Measurements from ENCODE around the gene CCDC183.

Gene CCDC183

DNA sequence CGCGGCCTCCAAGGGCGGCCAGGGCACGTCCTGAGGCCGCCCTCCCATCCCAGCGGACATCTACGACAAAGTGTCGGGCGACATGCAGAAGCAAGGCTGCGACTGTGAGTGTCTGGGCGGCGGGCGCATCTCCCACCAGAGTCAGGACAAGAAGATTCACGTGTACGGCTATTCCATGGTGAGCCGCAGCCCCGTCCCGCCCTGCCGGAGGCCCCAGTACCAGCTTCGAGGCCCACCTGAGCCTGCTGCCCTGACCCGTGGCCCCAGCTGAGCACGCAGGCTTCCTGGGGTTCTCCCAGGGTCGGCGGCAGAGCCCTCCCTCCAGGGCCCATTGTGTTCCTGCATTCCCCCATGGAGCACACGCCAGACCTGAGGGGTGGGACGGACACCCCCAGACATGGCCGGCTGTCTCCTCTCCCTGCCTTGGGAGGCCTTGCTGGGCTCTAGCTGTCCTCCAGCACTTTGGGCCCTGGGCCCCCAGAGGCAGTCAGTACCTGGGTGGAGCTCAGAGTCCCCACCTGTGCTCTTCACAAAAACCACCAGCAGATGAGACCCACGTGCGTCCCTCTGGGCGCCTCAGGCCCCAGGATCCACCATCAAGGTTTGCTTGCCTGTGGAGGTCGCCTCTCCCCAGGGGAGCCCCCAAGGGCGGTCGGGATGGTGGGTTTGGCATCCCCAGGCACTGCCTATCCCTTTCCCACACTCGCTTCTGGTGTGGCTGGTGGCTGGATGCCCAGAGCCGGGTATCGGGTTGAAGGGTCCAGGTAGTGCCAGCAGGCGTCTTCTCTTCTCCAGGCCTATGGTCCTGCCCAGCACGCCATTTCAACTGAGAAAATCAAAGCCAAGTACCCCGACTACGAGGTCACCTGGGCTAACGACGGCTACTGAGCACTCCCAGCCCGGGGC lies 54.1 kb downstream of the CCDC183 start:
- Histone ChIP-seq H3K27me3 (ENCODE audit: control insufficient read depth in 1 of 2, insufficient read depth in 2 of 2, low read length in 2 of 2) (peaks cover 0 to 8% of the 10 kb centered on the region in 2 donors), H3K4me1 (ENCODE audit: control insufficient read depth in 1 of 2, insufficient read depth in 2 of 2, low read length in 2 of 2) (peaks cover 29 to 42% of the 10 kb centered on the region in 2 donors), H3K4me3 (ENCODE audit: low read depth in 1 of 2, low read length in 2 of 2) (peak overlapping the region; percentile 86 to 93), H3K9ac (ENCODE audit: low read depth in 1 of 2, low read length in 2 of 2) (peak overlapping the region; percentile 58 to 88), H3K9me3 (ENCODE audit: control insufficient read depth in 1 of 2, low read length in 2 of 2) (no peaks in the 10 kb centered on the region), H3K27ac (ENCODE audit: low read depth, low read length) (peak overlapping the region; percentile 36), H3K36me3 (ENCODE audit: control insufficient read depth in 1 of 2, insufficient read depth in 2 of 2, low read length in 2 of 2) (no peaks in the 10 kb centered on the region)

DNA sequence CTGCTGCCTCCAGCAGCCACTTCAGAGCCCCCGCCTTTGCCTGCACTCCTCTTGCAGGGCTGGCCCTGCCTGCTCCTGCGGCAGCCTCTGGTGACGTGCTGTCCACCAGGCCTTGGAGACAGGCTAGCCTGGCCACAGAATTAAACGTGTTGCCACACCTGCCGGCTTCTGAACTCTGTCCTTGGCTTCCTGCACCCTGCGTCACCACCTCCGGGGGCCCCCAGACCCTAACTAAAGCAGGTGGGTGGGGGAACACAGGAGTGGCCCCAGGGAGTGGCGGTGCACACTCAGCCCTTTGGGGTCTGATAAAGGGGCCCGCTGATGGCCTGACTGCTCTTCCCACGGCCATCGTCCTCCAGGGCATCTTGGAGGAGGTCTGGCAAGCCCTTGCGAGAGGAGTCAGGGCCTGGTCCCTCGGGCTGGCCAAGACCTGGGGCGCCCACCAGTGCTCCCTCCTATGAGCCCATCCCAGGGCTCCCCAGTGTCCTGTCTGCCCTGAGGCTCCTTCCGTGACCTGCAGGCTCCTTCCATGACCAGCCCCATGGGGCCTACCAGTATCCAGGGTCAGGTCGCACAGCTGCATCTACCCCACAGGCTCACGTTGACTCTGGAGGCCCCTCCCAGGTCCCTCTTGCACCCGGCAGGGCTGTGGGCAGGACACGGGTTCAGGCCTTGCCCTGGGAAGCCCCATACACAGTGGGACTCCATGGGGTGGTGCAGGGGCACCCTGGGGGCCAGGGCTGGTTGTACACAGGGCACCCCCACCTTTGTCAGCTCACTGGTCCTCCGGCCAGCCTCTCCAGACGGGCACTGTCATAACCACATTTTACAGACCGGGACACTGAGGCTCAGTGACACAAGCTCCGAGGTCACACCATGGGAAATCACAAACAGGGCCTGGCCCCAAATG lies 55.0 kb downstream of the CCDC183 start:
- H3K36me3 ChIP-seq (ENCODE audit: control insufficient read depth in 1 of 2, insufficient read depth in 2 of 2, low read length in 2 of 2), result no peaks in the 10 kb centered on the region
- H3K27ac ChIP-seq (ENCODE audit: low read depth, low read length), result no peak overlapping the region
- H3K9ac ChIP-seq (ENCODE audit: low read depth in 1 of 2, low read length in 2 of 2), result no peak overlapping the region
- H3K27me3 ChIP-seq (ENCODE audit: control insufficient read depth in 1 of 2, insufficient read depth in 2 of 2, low read length in 2 of 2), result peaks cover 0 to 4% of the 10 kb centered on the region in 2 donors
- peaks cover 29 to 45% of the 10 kb centered on the region in 2 donors for H3K4me1 ChIP-seq (ENCODE audit: control insufficient read depth in 1 of 2, insufficient read depth in 2 of 2, low read length in 2 of 2)
- H3K4me3 ChIP-seq (ENCODE audit: low read depth in 1 of 2, low read length in 2 of 2), result no peak overlapping the region
- no peaks in the 10 kb centered on the region for H3K9me3 ChIP-seq (ENCODE audit: control insufficient read depth in 1 of 2, low read length in 2 of 2)

DNA sequence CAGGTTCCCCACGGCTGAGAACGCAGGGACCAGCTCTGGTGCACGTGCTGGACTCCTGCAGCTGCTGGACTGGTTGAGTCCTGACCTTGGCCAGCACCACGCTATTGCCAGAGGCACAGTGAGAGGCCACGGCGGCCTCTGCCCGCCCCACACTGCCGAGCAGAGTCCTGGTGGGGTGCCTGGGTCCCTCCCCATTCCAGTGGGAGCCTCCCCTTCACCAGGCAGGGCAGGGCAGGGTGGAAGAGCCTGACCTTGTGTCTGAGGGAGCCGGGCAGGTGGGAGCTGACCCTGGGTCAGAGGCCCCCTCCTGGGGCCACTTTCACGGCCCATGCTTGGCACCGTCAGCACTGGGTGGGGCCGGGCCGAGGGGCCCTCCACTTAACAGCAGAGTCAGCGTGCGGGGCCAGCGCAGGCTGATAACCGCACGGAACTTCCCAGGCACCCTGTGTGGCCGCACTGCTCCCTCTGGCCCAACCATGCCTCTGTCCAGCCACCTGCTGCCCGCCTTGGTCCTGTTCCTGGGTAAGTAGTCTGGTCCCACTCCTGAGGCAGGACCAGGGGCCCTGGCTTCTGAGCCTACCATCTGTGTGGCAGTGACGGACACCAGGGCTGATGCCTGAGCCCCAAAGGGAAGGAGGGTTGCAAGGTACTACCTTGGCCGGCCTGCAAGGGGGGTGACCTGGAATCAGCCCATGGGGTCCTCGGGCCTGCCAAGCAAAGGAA lies 56.0 kb downstream of the CCDC183 start, which contains the start of gene MAMDC4:
Gene MAMDC4 (plus strand): TSS at position 406 of the 723 bp plus-strand sequence. CDS start 71 bp downstream, at position 477.
- Histone ChIP-seq H3K4me1 (ENCODE audit: control insufficient read depth in 1 of 2, insufficient read depth in 2 of 2, low read length in 2 of 2) (peaks cover 35 to 47% of the 10 kb centered on the region in 2 donors), H3K9ac (ENCODE audit: low read depth in 1 of 2, low read length in 2 of 2) (no peak within 1 kb of the TSS), H3K27me3 (ENCODE audit: control insufficient read depth in 1 of 2, insufficient read depth in 2 of 2, low read length in 2 of 2) (no peaks in the 10 kb centered on the region), H3K36me3 (ENCODE audit: control insufficient read depth in 1 of 2, insufficient read depth in 2 of 2, low read length in 2 of 2) (no peaks in the 10 kb centered on the region), H3K9me3 (ENCODE audit: control insufficient read depth in 1 of 2, low read length in 2 of 2) (no peaks in the 10 kb centered on the region), H3K4me3 (ENCODE audit: low read depth in 1 of 2, low read length in 2 of 2) (no peak within 1 kb of the TSS), H3K27ac (ENCODE audit: low read depth, low read length) (no peak within 1 kb of the TSS)

DNA sequence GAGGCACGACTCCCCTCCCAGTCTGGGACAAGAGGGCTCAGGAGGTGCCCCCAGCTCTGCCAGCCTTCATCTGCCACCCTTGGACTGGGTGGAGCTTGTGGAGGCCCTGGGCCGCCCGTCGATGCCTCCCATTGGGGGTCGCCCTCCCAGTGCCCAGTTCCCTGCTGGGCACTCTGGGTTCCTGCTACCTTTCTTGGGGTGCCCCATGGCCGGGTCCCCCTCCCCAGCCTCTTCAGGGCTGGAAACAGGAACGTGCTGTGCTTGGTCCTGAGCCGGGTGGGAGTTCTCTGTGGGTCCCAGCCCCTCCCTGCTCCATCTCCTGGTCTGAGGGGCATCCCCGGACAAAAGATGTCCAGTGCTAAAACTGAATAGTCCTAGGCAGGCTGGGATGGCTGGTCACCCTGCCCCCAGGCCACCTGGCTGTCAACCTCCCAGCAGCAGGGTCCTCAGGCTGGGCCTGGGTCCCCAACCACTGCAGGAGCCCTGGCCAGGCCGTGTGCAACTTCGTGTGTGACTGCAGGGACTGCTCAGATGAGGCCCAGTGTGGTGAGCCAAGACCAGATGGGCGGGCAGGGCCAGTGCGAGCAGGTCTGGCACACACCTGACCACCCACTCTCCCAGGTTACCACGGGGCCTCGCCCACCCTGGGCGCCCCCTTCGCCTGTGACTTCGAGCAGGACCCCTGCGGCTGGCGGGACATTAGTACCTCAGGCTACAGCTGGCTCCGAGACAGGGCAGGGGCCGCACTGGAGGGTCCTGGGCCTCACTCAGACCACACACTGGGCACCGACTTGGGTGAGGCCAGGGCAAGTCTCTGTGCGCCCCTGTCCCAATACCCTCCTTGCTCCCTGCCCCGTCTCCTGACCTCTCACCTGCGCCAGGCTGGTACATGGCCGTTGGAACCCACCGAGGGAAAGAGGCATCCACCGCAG lies 56.8 kb downstream of the CCDC183 start:
- Histone ChIP-seq H3K27ac (ENCODE audit: low read depth, low read length) (no peak overlapping the region), H3K36me3 (ENCODE audit: control insufficient read depth in 1 of 2, insufficient read depth in 2 of 2, low read length in 2 of 2) (no peaks in the 10 kb centered on the region), H3K27me3 (ENCODE audit: control insufficient read depth in 1 of 2, insufficient read depth in 2 of 2, low read length in 2 of 2) (no peaks in the 10 kb centered on the region), H3K9me3 (ENCODE audit: control insufficient read depth in 1 of 2, low read length in 2 of 2) (no peaks in the 10 kb centered on the region), H3K4me3 (ENCODE audit: low read depth in 1 of 2, low read length in 2 of 2) (no peak overlapping the region), H3K4me1 (ENCODE audit: control insufficient read depth in 1 of 2, insufficient read depth in 2 of 2, low read length in 2 of 2) (peaks cover 43 to 50% of the 10 kb centered on the region in 2 donors), H3K9ac (ENCODE audit: low read depth in 1 of 2, low read length in 2 of 2) (no peak overlapping the region)

DNA sequence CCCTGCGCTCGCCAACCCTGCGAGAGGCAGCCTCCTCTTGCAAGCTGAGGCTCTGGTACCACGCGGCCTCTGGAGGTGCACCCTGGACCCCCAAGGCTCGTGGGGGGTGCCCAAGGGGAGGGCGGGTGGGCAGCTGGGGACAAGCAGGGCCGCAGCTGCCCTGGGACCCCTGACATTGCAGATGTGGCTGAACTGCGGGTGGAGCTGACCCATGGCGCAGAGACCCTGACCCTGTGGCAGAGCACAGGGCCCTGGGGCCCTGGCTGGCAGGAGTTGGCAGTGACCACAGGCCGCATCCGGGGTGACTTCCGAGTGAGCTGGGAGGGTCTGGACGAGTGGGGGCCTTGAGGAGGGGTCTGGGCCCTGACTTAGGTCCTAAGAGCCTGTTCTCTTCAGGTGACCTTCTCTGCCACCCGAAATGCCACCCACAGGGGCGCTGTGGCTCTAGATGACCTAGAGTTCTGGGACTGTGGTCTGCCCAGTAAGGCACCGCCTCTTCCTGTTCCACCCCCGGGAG lies 57.5 kb downstream of the CCDC183 start:
- H3K36me3 ChIP-seq (ENCODE audit: control insufficient read depth in 1 of 2, insufficient read depth in 2 of 2, low read length in 2 of 2), result no peaks in the 10 kb centered on the region
- no peak overlapping the region for H3K27ac ChIP-seq (ENCODE audit: low read depth, low read length)
- H3K4me1 ChIP-seq (ENCODE audit: control insufficient read depth in 1 of 2, insufficient read depth in 2 of 2, low read length in 2 of 2), result peaks cover 49 to 53% of the 10 kb centered on the region in 2 donors
- H3K9ac ChIP-seq (ENCODE audit: low read depth in 1 of 2, low read length in 2 of 2), result no peak overlapping the region
- H3K9me3 ChIP-seq (ENCODE audit: control insufficient read depth in 1 of 2, low read length in 2 of 2), result no peaks in the 10 kb centered on the region
- no peak overlapping the region for H3K4me3 ChIP-seq (ENCODE audit: low read depth in 1 of 2, low read length in 2 of 2)
- no peaks in the 10 kb centered on the region for H3K27me3 ChIP-seq (ENCODE audit: control insufficient read depth in 1 of 2, insufficient read depth in 2 of 2, low read length in 2 of 2)

DNA sequence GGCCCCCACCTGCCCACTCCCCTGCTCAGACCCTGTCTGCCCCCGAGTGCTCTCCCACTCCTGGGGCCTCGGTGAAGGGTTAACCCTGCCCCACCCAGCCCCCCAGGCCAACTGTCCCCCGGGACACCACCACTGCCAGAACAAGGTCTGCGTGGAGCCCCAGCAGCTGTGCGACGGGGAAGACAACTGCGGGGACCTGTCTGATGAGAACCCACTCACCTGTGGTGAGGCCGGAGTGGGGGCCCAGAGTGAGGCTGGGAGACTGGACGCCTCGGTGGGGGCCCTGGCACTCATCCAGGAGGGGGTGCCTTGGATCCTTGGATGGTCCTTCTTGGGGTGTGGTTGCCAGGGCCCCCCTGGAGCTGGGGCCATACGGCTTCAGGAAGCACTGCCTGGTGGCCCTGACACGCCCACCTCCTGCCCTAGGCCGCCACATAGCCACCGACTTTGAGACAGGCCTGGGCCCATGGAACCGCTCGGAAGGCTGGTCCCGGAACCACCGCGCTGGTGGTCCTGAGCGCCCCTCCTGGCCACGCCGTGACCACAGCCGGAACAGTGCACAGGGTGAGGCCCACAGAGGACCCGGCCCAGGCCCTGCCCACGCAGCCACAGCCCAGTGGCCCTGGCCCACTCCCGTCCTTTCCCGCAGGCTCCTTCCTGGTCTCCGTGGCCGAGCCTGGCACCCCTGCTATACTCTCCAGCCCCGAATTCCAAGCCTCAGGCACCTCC lies 58.1 kb downstream of the CCDC183 start:
- Histone ChIP-seq H3K4me3 (ENCODE audit: low read depth in 1 of 2, low read length in 2 of 2) (no peak overlapping the region), H3K27me3 (ENCODE audit: control insufficient read depth in 1 of 2, insufficient read depth in 2 of 2, low read length in 2 of 2) (no peaks in the 10 kb centered on the region), H3K4me1 (ENCODE audit: control insufficient read depth in 1 of 2, insufficient read depth in 2 of 2, low read length in 2 of 2) (peaks cover 56 to 59% of the 10 kb centered on the region in 2 donors), H3K36me3 (ENCODE audit: control insufficient read depth in 1 of 2, insufficient read depth in 2 of 2, low read length in 2 of 2) (no peaks in the 10 kb centered on the region), H3K9ac (ENCODE audit: low read depth in 1 of 2, low read length in 2 of 2) (no peak overlapping the region), H3K27ac (ENCODE audit: low read depth, low read length) (no peak overlapping the region), H3K9me3 (ENCODE audit: control insufficient read depth in 1 of 2, low read length in 2 of 2) (no peaks in the 10 kb centered on the region)

DNA sequence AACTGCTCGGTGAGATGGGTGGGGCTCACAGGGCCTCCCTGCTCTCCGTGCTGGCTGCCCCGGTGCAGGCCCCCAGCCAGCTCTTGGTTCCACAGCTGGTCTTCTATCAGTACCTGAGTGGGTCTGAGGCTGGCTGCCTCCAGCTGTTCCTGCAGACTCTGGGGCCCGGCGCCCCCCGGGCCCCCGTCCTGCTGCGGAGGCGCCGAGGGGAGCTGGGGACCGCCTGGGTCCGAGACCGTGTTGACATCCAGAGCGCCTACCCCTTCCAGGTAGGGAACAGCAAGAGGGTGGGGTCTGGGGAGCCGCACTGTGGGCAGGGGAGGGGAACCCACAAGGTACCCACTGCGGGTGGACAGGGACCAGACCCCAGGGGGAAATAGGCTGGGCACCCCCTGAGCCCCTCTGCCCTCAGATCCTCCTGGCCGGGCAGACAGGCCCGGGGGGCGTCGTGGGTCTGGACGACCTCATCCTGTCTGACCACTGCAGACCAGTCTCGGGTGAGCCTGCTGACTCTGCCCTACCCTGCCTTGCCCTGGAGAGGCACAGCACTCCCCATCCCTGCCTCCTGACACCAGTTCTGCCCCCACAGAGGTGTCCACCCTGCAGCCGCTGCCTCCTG lies 58.8 kb downstream of the CCDC183 start:
- Histone ChIP-seq H3K4me1 (ENCODE audit: control insufficient read depth in 1 of 2, insufficient read depth in 2 of 2, low read length in 2 of 2) (peaks cover 58 to 61% of the 10 kb centered on the region in 2 donors), H3K27ac (ENCODE audit: low read depth, low read length) (no peak overlapping the region), H3K4me3 (ENCODE audit: low read depth in 1 of 2, low read length in 2 of 2) (no peak overlapping the region), H3K9ac (ENCODE audit: low read depth in 1 of 2, low read length in 2 of 2) (no peak overlapping the region), H3K27me3 (ENCODE audit: control insufficient read depth in 1 of 2, insufficient read depth in 2 of 2, low read length in 2 of 2) (no peaks in the 10 kb centered on the region), H3K9me3 (ENCODE audit: control insufficient read depth in 1 of 2, low read length in 2 of 2) (no peaks in the 10 kb centered on the region), H3K36me3 (ENCODE audit: control insufficient read depth in 1 of 2, insufficient read depth in 2 of 2, low read length in 2 of 2) (no peaks in the 10 kb centered on the region)

DNA sequence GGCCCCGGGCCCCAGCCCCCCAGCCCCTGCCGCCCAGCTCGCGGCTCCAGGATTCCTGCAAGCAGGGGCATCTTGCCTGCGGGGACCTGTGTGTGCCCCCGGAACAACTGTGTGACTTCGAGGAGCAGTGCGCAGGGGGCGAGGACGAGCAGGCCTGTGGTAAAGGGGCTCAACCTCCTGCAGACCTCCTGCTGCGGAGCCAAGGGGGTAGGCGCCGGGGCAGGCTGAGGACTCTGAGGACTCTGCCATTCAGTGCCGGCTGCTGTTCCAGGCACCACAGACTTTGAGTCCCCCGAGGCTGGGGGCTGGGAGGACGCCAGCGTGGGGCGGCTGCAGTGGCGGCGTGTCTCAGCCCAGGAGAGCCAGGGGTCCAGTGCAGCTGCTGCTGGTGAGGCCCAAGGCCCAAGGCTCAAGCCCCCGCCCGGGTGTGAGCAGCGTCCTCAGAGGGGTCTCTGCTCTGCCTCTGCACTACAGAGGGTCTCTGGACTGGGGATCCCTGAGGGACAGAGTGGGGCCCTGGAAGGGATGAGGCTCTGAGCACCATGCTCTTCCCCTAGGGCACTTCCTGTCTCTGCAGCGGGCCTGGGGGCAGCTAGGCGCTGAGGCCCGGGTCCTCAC lies 59.4 kb downstream of the CCDC183 start:
- H3K9ac ChIP-seq (ENCODE audit: low read depth in 1 of 2, low read length in 2 of 2), result no peak overlapping the region
- peaks cover 0 to 2% of the 10 kb centered on the region in 2 donors for H3K36me3 ChIP-seq (ENCODE audit: control insufficient read depth in 1 of 2, insufficient read depth in 2 of 2, low read length in 2 of 2)
- no peaks in the 10 kb centered on the region for H3K27me3 ChIP-seq (ENCODE audit: control insufficient read depth in 1 of 2, insufficient read depth in 2 of 2, low read length in 2 of 2)
- H3K4me3 ChIP-seq (ENCODE audit: low read depth in 1 of 2, low read length in 2 of 2), result no peak overlapping the region
- peaks cover 55 to 60% of the 10 kb centered on the region in 2 donors for H3K4me1 ChIP-seq (ENCODE audit: control insufficient read depth in 1 of 2, insufficient read depth in 2 of 2, low read length in 2 of 2)
- H3K9me3 ChIP-seq (ENCODE audit: control insufficient read depth in 1 of 2, low read length in 2 of 2), result no peaks in the 10 kb centered on the region
- H3K27ac ChIP-seq (ENCODE audit: low read depth, low read length), result no peak overlapping the region

Data from duodenal mucosa (tissue), 2 donors.